Body of pancreas (tissue), 4 donors: ENCODE data around the gene TEX2.

ENCODE experiments used
- CTCF ChIP-seq, 7 experiments: fragments of 450-650 bp in 4 of 7; fragments of 200-600 bp in 3 of 7; sonication (generic) in 3 of 7; IDR thresholded peaks; one replicate each; pipeline ENCODE4 v1.5.1; 2016 to 2019; ENCODE audit warnings: antibody characterized with exemption in 7 of 7
- POLR2A ChIP-seq, 3 donors: fragments of 450-650 bp; IDR thresholded peaks; one replicate each; pipeline ENCODE4 v1.6.1; 2016; ENCODE audit warnings: antibody characterized with exemption in 3 of 3, mild to moderate bottlenecking in 2 of 3

GRCh38 chr17:64154717-64155116, 108.3 kb downstream of the TEX2 start:
- TF ChIP-seq CTCF (IDR thresholded peaks at IDR 0.05) (no peak), POLR2A (IDR thresholded peaks at IDR 0.05) (no peak)
